M059J (cell line): ENCODE results near the gene GRM1. TPM values are rescaled to one million over a fixed set of nuclear protein-coding genes. Genes with fewer than 3 reads are reported as not detected.

Experiments
- DNase-seq: peaks from one replicate; pipeline ENCODE4 v3.0.0-alpha.2; 2012; ENCODE audit warnings: low read depth
- total RNA-seq: library from RNA; depleted of rRNA; stranded (reverse); fragments of >200 nt; shearing (Covaris generic); gene quantifications from 2 replicates; pipeline ENCODE4 v1.2.3, GENCODE V29; 2014

Gene GRM1
- total RNA-seq, 1 experiment from 2014 or later: 0.02 TPM

- DNase-seq: no peak
These were observed 68.7 kb downstream of the GRM1 start for GRCh38 chr6:146097586-146097985.

GRCh38 chr6:146100776-146101175 is 71.9 kb downstream of the GRM1 start:
- no peak for DNase-seq

DNA sequence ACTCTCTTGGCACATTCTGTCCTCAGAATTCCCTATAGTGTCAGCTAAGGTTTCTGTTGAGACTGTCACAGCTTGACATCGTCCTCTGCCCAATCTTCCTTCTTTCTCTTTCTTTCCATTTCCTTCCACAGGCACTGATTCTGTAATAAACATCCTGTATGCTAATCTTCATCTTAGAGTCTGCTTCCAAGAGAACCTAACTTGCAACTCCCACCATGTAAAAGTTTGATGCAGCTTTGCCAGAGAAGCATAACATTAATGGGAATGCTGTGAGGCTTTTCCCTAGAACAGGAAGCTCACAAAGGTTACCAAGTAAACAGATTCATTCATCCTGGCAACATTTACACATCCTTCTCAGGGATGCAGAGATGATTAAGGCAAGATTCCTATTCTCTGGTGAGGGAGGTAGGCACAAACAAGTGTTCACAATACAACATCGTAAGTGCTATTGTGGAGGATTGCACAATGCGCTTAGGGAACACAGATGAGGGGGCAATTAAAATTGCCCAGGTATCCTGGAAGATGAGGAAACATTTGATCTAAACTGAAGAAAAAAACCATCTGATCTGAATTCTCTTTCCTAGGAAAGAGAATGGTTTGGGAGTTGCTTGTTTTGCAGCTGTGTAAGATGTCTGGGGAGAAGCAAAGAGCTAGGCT is 74.7 kb downstream of the GRM1 start:
- DNase-seq: no peak

DNA sequence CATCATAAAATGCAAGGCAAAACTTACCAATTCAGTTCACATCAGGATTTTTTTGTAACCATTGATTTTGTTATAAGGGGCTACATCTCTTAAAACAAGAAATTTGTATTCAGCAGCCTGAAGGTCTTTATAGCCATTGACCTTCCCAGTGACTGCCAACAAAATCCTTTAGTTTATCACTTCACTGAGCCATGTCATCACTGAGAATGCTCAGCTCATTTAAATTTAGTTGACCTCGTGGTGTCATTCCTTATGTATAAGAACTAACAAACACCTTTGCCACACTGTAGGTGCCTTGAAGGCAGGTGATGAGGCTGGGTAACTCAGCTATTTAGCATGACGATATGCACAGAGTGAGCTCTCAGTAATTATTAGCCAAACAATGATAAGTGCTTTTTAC is 77.7 kb downstream of the GRM1 start:
- no peak for DNase-seq

DNA sequence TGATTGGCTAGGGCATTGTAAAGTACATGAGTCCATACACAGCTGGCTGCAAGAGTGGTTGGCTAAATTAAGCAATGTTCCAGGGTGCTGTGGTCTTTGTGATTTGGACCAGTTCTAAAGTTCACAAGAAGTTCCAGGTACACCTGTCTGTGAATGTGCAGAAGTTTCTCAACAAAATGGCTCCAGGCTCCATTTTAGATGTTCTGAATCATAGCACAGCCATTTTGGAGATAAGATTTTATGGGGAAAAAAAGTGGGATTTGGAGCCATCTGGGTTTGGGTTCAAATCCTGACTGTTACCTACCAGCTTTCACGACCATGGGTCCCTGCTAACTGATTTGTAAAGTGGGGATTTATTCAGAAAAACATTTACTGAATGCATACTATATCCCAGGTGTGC is 82.1 kb downstream of the GRM1 start:
- no peak for DNase-seq

DNA sequence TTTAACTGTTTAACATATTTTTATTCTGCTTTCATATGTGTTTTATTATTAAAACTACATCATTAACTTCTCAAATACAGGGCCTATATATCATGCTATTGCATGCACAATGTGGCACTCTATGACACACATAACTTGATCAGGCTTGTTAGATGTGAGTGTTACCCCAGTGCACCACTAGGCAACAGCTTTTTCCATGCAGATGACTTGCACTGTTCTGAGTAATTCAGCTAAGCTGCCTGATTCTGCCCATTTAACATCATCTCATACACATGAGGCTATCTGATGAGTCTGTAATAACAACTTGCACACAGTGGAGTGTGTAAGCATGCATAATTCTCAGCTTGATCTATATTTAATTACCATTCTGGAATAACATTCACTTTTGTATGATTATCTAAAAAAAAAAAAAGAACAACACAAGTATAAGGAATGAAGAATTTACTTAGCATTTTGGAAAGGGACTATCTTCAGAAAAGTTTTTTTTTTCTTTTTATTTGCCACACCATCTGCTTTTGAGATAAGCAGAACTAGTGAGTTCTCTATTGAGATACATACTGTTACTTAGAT is 83.1 kb downstream of the GRM1 start:
- no peak for DNase-seq

- no peak for DNase-seq
These were observed 84.3 kb downstream of the GRM1 start for GRCh38 chr6:146113084-146113623.

DNA sequence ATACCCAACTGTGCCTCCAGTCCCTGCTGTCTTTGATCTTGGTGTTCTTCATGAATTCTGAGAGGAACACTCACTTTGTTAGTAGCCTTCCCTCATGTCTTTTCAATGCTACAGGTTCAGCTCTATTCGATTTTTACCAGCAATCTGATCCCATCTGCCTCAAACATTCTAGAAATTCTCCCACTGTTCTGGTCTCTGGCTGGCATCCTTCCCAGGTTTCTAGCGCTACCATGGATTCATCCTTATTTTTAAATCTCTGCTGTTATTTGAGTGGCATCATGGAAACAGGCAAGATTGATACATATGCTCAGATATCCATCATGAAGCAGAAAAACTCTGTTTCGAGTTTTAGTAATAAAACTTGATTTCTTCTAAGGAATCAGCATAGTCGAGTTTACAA is 94.8 kb downstream of the GRM1 start:
- no peak for DNase-seq

DNA sequence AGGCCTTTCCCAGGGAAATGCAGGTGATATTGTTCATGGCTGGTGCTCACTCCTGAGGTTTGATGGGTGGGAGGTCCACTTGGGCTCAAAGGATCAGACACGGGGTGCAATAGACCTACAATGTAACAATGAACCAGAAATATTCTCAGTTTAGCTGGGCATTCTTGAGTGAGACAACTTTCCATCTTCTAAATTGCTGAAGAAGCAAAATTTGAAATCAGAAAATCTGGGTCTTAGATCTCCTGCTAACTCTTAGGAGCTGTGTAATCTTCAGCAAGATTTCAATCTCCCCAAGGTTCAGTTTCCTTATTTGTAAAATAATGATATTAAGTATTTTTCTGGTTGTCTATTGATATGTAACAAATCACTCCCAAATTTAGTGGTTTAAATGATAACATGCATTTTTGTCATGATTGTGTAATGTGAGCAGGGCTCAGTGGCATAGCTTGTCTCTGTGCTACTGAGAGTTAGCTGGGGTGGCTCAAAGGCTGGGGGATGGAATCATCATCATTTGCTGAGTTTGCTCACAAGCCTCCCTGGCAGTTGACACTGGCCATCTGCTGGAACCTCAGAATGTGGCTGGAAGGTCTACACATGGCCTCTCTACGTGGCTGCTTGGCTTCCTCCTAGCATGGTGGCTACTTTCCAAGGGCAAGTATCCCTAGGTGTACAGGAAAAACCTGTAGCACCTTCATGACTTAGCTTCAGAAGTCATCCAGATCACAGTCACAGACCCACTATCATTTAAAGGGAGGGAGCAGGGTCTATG is 98.8 kb downstream of the GRM1 start:
- DNase-seq: no peak

DNA sequence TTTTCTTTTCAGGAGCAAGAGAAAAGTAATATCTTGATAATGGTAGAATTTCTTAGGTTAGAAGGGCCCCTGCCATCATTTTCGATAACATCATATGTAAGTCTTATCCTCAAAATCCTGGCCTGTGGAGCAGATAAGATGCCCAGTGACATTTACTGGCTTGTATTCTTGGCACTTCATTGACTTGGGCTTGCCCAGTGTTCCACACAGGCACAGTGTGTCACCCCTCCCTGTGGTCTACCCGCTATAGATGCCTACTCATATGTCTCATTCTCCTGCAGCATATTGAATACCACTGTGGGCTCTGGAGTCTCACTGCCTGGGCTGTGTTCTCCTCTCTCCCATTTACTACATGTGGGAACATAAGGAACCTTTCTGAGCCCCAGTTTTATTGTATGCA is 105.0 kb downstream of the GRM1 start:
- DNase-seq: no peak

- DNase-seq: peak; percentile 3
These were observed 106.3 kb downstream of the GRM1 start for GRCh38 chr6:146135167-146135566.

GRCh38 chr6:146146836-146147235 is 118.0 kb downstream of the GRM1 start:
- no peak for DNase-seq

DNA sequence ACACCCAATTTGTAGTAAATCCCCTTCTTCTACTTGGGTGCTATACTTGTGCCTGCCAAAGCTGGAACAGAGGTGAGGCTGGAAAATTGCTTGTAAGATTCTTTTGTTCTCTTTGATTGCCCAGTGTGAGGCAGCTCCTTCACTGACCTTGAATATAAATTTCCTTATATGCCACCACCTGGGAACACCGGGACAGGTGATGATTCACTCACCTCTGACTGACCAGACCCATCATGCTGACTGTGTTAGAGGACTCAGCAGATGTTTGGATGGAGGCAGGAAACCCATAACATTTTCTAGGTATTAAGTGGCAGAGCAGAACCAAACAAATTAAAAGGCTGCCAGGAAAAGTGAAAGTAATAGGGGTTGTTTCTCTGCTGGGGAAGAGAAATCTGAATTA is 120.9 kb downstream of the GRM1 start:
- no peak for DNase-seq

DNA sequence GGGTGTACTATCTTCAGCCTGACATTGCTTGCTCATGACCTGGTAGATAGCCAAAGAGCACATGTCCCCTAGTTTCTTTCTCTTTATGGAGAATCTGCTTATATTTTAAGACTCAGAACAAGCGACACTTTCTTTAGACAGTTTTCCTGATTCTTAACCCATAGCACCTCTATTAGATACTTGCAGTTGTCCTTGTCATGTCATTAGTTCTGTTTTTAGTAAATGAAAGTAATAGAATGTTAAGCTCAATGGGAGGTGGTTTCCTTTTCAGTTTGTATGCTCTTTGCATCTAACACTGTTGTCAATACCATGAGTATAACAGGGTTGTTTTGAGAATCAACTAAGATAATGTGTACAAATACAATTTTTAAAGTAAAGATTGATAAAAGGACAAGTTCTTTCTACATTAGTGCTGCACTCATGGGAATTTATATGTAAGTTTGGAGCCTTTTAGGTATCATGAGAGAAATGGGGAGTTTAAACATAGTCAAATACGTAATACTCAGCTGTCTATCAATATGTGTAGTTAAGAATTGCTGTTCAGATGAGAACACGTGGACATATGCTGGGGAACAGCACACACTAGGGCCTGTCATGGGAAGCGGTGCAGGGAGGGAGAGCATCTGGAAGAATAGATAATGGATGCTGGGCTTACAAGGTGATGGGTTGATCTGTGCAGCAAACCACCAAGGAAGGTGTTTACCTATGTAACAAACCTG is 124.3 kb downstream of the GRM1 start:
- no peak for DNase-seq

DNA sequence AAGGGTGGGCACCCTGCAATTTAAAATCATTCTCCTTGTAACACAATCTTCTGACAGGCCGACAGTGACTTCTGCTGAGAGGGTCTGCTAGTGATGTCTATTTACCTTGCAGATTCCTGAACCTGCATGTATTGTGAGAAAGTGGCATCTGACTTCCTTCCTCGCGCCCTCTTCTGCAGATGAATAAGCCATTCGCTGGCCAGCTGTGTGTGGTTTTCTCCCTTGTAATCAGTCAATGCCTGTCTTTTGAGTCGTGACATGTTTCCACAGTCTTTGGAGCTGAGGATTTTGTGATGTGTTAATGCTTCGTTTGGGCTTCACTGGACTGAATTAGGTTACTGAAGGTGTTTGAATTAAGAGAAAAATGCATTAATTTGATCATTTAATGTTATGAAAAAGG is 125.3 kb downstream of the GRM1 start:
- DNase-seq: no peak

DNA sequence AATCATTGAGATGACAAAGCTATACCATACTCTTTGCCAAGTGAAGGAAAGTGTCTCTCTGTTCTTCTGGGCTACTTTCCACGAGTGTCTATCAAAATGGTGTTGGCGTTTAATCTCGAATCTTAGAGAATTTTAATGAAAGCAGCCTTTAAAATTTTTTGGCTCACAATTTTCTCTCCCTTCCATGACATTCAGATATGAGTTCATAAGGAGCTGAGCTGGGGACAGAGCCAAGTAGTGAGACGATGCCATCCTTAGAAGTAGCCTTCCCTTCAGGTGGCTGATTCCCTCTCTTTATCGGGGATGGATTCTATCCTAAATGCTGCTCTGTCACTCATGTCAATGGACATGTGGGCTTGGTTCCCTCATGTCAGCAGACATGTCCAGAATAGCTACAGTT is 132.8 kb downstream of the GRM1 start:
- no peak for DNase-seq

DNA sequence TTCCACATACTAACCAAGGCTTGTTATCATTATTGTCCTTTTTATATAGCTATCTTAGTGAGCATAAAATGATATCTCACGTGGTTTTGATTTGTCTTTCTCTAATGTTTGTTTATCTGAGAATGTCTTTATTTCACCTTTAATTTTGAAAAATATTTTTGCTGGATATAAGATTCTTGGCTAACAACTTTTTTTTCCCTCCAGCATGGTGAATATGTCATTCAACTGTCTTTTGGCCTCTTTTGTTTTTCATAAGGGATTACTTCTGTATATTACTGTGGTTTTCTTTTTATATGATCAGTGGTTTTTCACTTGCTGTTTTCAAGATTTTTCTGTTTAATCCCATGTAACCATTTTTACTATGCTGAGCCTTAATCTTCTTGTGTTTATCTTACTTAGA is 141.0 kb downstream of the GRM1 start:
- no peak for DNase-seq

DNA sequence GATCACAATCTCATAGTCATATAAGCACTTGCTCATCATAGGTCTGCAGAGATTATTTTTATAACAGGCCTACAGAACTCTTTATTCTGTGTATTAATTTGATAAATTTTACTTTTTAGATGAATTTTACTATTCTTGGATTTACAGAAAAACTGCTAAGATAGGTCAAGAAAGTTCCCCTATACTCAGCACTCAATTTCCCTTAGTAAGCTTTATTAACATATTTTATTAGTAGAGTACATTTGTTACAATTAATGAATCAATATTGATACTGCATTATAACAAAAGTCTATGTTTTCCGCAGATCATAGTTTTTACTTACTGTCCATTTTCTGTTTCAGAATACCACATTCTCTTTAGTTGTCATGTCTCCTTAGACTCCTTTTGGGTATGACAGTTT is 148.9 kb downstream of the GRM1 start:
- no peak for DNase-seq

DNA sequence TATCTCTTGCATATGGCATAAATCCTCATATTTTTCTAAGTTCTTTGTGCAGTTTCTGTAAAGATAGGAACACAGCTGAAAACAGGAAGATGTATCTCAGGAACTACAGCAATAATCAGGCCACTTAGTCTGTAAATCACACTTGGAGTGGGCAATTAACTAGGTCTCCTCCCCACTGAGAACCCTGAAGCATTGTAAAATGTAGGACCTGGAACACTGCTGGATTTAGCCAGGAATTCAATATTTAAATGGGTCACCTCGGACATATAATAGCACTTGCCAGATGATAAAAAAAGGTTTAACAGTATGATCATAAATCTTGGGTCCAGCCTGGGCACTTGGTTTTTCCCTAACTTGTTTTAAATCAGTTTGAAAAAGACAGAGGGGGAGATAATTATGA is 155.0 kb downstream of the GRM1 start:
- no peak for DNase-seq

DNA sequence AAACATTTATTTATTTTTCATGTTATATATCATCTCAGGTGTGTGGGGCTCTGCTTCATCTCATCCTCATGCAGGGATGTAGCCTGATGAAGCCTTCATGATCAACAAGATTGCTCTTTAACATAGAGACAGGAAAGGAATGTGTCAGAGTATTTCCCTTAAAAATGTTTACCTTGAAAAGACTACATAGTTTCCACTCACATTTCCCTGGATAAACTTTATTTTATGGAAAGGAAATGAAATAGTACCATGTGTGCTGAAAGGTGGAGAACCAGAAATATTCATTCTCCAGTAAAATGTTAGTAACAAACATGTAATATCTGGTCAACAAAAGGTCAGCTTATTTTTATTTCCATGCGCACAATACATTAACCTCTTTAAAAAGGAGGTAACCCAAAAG is 155.8 kb downstream of the GRM1 start:
- no peak for DNase-seq

GRCh38 chr6:146189131-146189530 is 160.3 kb downstream of the GRM1 start:
- no peak for DNase-seq

- DNase-seq: no peak
These were observed 161.7 kb downstream of the GRM1 start for GRCh38 chr6:146190581-146190980.
